ENCODE data around the gene KSR2. TPM values are rescaled to one million over a fixed set of nuclear protein-coding genes. Genes with fewer than 3 reads are reported as not detected.

KSR2 gene
- total RNA-seq, 1 donor, result 0.10 TPM

DNA sequence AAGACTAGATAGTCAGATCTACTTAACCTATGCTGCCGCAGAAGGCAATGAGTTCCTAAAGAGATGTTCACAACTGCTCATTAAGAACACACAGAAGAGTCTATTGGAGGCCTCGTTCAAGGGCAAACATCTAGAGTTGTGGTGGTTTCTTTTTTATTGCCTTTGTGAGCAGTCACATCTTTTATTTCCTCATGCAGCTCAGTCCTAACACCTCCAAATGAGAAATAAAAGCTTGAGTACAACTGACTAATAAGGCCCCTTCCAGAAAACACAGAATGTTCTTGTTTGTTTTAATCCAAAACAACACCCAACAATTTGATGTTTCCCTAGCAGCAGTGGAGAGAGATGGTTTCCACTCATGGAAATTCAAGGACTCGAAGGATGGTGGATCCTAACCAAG is 483.9 kb downstream of the KSR2 start:
- H3K4me3 ChIP-seq (ENCODE audit: low read length), result no peak overlapping the region
- no peaks in the 10 kb centered on the region for H3K4me1 ChIP-seq (ENCODE audit: insufficient read depth, low read length)
- no peaks in the 10 kb centered on the region for H3K27me3 ChIP-seq (ENCODE audit: insufficient read depth, low read length)
- H3K9me3 ChIP-seq (ENCODE audit: low read depth, low read length), result no peaks in the 10 kb centered on the region

- H3K27me3 ChIP-seq (ENCODE audit: insufficient read depth, low read length), result no peaks in the 10 kb centered on the region
- H3K9me3 ChIP-seq (ENCODE audit: low read depth, low read length), result no peaks in the 10 kb centered on the region
- H3K4me1 ChIP-seq (ENCODE audit: insufficient read depth, low read length), result no peaks in the 10 kb centered on the region
- no peak overlapping the region for H3K4me3 ChIP-seq (ENCODE audit: low read length)
These were observed 485.3 kb downstream of the KSR2 start for GRCh38 chr12:117483501-117483900.

GRCh38 chr12:117481470-117481869 is 487.3 kb downstream of the KSR2 start:
- Histone ChIP-seq H3K4me1 (ENCODE audit: insufficient read depth, low read length) (no peaks in the 10 kb centered on the region), H3K4me3 (ENCODE audit: low read length) (no peak overlapping the region), H3K27me3 (ENCODE audit: insufficient read depth, low read length) (no peaks in the 10 kb centered on the region), H3K9me3 (ENCODE audit: low read depth, low read length) (no peaks in the 10 kb centered on the region)

DNA sequence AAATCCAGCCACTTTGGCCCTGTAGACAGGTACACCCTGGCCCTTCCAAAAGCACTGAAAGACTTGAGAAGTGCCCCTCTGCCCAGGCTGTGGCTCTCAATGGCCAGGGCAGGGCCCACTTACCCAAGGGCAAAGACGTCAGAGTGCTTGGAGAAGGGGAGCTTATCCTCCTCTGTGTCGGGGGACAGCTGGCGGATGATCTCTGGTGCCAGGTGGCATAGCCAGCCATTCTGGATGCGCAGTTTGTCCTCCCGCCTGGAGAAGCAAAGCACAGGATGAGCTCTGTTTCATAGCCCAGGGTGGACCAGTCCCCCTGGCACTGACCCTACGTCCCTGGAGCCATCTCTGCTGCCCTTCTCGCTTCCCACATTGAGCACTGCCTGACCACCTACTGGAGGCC is 492.4 kb downstream of the KSR2 start:
- H3K4me1 ChIP-seq (ENCODE audit: insufficient read depth, low read length), result no peaks in the 10 kb centered on the region
- H3K4me3 ChIP-seq (ENCODE audit: low read length), result no peak overlapping the region
- H3K9me3 ChIP-seq (ENCODE audit: low read depth, low read length), result no peaks in the 10 kb centered on the region
- H3K27me3 ChIP-seq (ENCODE audit: insufficient read depth, low read length), result no peaks in the 10 kb centered on the region

DNA sequence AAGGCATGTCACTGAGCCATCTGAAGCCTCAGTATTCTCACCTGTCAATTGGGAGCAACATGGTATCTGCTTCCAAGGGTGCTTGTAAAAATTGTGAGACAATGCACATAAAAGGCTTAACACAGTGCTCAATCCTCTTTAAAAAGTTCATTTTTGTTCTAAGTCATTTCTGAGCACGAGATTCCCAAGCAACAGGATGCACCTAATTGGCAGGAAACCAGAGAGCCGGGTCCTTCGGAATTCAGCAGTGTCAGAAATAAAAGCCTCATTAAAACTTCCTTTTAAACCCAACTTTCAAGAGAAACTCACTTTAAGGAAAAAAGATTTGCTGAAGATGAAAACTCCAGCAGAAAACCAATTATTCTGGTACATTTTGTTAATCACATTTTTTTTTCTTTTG is 494.9 kb downstream of the KSR2 start:
- Histone ChIP-seq H3K4me3 (ENCODE audit: low read length) (no peak overlapping the region), H3K27me3 (ENCODE audit: insufficient read depth, low read length) (no peaks in the 10 kb centered on the region), H3K4me1 (ENCODE audit: insufficient read depth, low read length) (no peaks in the 10 kb centered on the region), H3K9me3 (ENCODE audit: low read depth, low read length) (peaks cover 4% of the 10 kb centered on the region)

GRCh38 chr12:117472983-117473382 is 495.8 kb downstream of the KSR2 start:
- Histone ChIP-seq H3K4me1 (ENCODE audit: insufficient read depth, low read length) (no peaks in the 10 kb centered on the region), H3K9me3 (ENCODE audit: low read depth, low read length) (peaks cover 4% of the 10 kb centered on the region), H3K27me3 (ENCODE audit: insufficient read depth, low read length) (no peaks in the 10 kb centered on the region), H3K4me3 (ENCODE audit: low read length) (no peak overlapping the region)

GRCh38 chr12:117470804-117471203 is 498.0 kb downstream of the KSR2 start:
- Histone ChIP-seq H3K4me3 (ENCODE audit: low read length) (no peak overlapping the region), H3K4me1 (ENCODE audit: insufficient read depth, low read length) (no peaks in the 10 kb centered on the region), H3K9me3 (ENCODE audit: low read depth, low read length) (peaks cover 4% of the 10 kb centered on the region), H3K27me3 (ENCODE audit: insufficient read depth, low read length) (no peaks in the 10 kb centered on the region)

DNA sequence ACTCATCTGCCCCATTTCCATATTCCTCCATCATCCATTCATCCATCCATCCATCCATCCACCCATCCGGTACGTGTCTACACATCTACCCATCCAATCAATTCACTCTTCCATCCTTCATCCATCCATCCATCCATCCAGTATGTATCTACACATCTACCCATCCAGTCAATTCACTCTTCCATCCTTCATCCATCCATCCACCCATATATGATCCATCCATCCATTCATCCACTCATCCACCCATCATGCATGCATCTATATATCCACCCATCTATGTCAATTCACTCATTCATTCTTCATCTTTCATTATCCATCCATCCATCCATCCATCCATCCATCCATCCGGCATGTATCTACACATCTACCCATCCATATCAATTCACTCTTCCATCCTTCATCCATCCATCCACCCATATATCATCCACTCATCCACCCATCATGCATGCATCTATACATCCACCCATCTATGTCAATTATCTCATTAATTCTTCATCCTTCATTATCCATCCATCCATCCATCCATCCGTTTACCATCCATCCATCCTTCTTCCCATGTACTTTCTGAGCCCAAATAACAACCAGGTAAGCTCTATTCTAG is 498.8 kb downstream of the KSR2 start:
- Histone ChIP-seq H3K27me3 (ENCODE audit: insufficient read depth, low read length) (no peaks in the 10 kb centered on the region), H3K4me3 (ENCODE audit: low read length) (no peak overlapping the region), H3K4me1 (ENCODE audit: insufficient read depth, low read length) (no peaks in the 10 kb centered on the region)

GRCh38 chr12:117468016-117468415 is 500.8 kb downstream of the KSR2 start:
- Histone ChIP-seq H3K27me3 (ENCODE audit: insufficient read depth, low read length) (no peaks in the 10 kb centered on the region), H3K9me3 (ENCODE audit: low read depth, low read length) (peaks cover 4% of the 10 kb centered on the region)

More for the DNA sequence above, 498.8 kb downstream of the KSR2 start:
- peaks cover 4% of the 10 kb centered on the region for H3K9me3 ChIP-seq (ENCODE audit: low read depth, low read length)

GRCh38 chr12:117467588-117467987 is 501.2 kb downstream of the KSR2 start:
- Histone ChIP-seq H3K9me3 (ENCODE audit: low read depth, low read length) (peaks cover 4% of the 10 kb centered on the region), H3K27me3 (ENCODE audit: insufficient read depth, low read length) (no peaks in the 10 kb centered on the region), H3K4me3 (ENCODE audit: low read length) (no peak overlapping the region), H3K4me1 (ENCODE audit: insufficient read depth, low read length) (no peaks in the 10 kb centered on the region)

More at GRCh38 chr12:117468016-117468415, 500.8 kb downstream of the KSR2 start:
- no peaks in the 10 kb centered on the region for H3K4me1 ChIP-seq (ENCODE audit: insufficient read depth, low read length)
- H3K4me3 ChIP-seq (ENCODE audit: low read length), result no peak overlapping the region

DNA sequence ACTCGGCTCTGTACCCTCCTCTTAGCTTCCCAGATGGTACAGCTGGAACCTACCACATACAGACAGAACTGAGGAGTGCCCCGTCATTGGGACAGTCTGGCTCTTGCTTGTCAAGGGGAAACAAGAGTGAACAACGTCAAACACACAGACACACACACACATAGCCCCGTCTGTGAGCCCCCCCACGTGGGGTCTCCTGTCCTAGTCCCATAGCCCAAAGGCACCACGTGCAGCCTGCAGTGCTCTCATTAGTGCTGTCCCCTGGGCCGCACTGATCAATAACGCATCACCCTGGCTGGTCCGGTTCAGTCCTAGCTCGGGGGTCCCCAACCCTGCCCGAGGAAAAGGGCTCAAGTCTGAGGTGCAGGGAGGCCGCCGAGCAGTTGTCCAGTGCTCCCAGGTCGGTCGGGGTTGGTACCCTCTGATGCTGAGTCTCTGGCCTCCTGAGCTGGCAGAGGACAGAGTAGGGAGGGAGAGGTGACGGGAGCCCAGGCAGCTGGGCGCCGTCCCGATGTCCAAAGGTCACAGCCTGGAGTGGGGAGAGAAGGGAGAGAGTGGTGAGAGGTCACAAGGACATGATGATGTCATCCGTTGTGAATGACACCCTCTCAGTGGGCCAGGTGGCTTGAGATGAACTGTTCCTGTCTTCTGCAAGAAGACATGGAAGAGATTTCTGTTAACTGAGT is 502.0 kb downstream of the KSR2 start:
- H3K9me3 ChIP-seq (ENCODE audit: low read depth, low read length), result peaks cover 4% of the 10 kb centered on the region
- H3K27me3 ChIP-seq (ENCODE audit: insufficient read depth, low read length), result no peaks in the 10 kb centered on the region
- no peak overlapping the region for H3K4me3 ChIP-seq (ENCODE audit: low read length)
- H3K4me1 ChIP-seq (ENCODE audit: insufficient read depth, low read length), result no peaks in the 10 kb centered on the region

DNA sequence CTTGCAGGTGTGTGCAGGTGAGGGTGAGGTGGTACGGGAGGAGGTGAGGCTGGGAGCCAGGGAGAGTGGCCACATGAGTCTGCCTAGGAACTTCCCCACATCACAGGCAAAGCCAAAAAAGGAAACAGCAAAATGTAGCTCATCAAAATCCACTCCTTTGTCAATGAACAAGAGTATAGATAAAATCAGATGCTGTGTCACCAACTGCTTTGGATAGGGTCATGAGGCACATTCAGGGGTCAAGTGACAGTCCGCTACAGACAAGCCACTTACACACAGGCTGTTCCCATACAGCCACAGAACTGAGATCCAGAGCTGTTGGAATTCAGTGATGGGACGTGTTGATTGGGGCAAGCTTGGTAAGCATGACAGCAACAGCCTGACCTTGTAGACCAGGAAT is 507.1 kb downstream of the KSR2 start:
- H3K27me3 ChIP-seq (ENCODE audit: insufficient read depth, low read length), result no peaks in the 10 kb centered on the region
- H3K4me3 ChIP-seq (ENCODE audit: low read length), result no peak overlapping the region
- no peaks in the 10 kb centered on the region for H3K4me1 ChIP-seq (ENCODE audit: insufficient read depth, low read length)
- no peaks in the 10 kb centered on the region for H3K9me3 ChIP-seq (ENCODE audit: low read depth, low read length)

DNA sequence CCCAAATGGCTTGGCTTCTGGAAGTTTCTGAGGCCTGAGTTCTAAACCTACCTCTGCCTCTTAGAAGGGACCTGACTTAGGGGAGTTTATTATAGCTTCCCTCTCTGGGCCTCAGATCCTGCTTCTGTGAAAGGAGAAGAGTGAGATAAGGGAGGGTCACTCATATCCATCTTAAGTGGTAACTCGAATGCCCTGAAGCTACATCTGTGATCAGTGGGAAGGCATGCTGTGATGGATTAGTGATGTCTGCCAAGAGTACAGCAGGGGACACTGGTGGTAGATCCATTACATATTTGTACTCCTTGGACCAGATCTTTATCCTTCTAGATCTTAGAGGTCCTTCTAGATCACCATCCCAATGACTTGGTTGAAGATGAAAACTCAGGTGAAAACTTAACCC is 509.6 kb downstream of the KSR2 start:
- no peaks in the 10 kb centered on the region for H3K9me3 ChIP-seq (ENCODE audit: low read depth, low read length)
- no peaks in the 10 kb centered on the region for H3K4me1 ChIP-seq (ENCODE audit: insufficient read depth, low read length)
- no peaks in the 10 kb centered on the region for H3K27me3 ChIP-seq (ENCODE audit: insufficient read depth, low read length)
- no peak overlapping the region for H3K4me3 ChIP-seq (ENCODE audit: low read length)

DNA sequence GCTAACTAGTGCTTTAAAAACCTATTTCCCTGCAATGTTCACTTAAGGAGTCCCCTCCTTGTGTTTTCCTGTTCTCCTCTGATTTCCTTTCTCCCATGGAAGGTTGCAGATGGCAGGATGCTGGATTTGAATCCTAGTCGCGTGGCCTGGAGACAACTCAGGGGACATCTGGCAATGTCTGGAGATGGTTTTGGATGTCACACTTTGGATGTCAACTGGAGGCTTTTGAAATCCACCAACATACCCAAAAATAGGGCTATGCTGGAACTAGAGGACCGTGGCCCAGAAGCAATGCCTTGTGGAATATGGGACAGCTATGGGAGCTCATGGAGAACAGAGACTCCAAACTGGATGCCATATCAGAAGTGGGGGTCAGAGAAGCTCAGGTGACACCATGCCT is 511.6 kb downstream of the KSR2 start:
- no peaks in the 10 kb centered on the region for H3K4me1 ChIP-seq (ENCODE audit: insufficient read depth, low read length)
- H3K4me3 ChIP-seq (ENCODE audit: low read length), result no peak overlapping the region
- no peaks in the 10 kb centered on the region for H3K27me3 ChIP-seq (ENCODE audit: insufficient read depth, low read length)
- H3K9me3 ChIP-seq (ENCODE audit: low read depth, low read length), result no peaks in the 10 kb centered on the region

DNA sequence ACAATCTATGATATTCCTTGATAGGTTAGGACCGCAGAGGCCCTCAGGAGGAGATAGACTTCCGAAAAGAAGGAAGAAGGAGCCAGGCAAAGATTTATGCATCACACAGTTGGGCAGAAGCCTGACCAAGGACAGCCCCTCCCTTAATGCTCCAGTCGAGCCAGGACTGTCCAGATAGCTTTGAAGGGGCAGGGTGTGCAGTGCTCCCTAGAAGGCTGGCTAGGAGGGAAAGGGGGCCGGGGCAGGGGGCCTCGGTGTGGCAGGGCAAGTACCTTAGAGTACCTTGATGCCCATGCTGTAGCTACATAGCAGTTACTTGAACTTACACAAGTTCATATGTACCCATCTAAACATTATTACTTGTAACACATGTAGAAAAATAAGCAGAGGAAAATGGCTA is 512.7 kb downstream of the KSR2 start:
- Histone ChIP-seq H3K9me3 (ENCODE audit: low read depth, low read length) (no peaks in the 10 kb centered on the region), H3K27me3 (ENCODE audit: insufficient read depth, low read length) (no peaks in the 10 kb centered on the region), H3K4me3 (ENCODE audit: low read length) (no peak overlapping the region), H3K4me1 (ENCODE audit: insufficient read depth, low read length) (no peaks in the 10 kb centered on the region)

GRCh38 chr12:117453961-117454360 is 514.8 kb downstream of the KSR2 start:
- Histone ChIP-seq H3K4me3 (ENCODE audit: low read length) (no peak overlapping the region), H3K27me3 (ENCODE audit: insufficient read depth, low read length) (no peaks in the 10 kb centered on the region), H3K4me1 (ENCODE audit: insufficient read depth, low read length) (no peaks in the 10 kb centered on the region), H3K9me3 (ENCODE audit: low read depth, low read length) (no peaks in the 10 kb centered on the region)
